SK-N-SH (cell line): ENCODE measurements around the gene RUFY2. TPM values are rescaled to one million over a fixed set of nuclear protein-coding genes. Genes with fewer than 3 reads are reported as not detected.

ENCODE experiments used
- CTCF ChIA-PET: fragments of 300-600, 350-600 bp; formaldehyde crosslinking; extraction: SDS; loops from one replicate; lab custom pipeline; 2021; lab: Yijun Ruan, JAX
- POLR2A ChIA-PET: fragments of 350-600 bp; sonication (Branson Sonifier 250); formaldehyde crosslinking; extraction: SDS; loops from one replicate; lab custom pipeline; 2020; ENCODE audit warnings: antibody characterized with exemption, inconsistent platforms; lab: Yijun Ruan, JAX
- DNase-seq: peaks from one replicate; pipeline ENCODE4 v3.0.0; 2012
- H2AFZ ChIP-seq: fragments of 200-600 bp; sonication (generic); 2 replicates; pipeline ENCODE4 v1.8.1; 2016; ENCODE audit warnings: antibody characterized with exemption, mild to moderate bottlenecking, low read depth
- H3F3A ChIP-seq: fragments of 200-600 bp; sonication (generic); replicated peaks from 2 replicates; pipeline ENCODE3; 2016; ENCODE audit warnings: antibody characterized with exemption, mild to moderate bottlenecking; ENCODE audit not compliant: insufficient read depth
- H3K27ac ChIP-seq, 2 experiments: fragments of 200-500 bp in 1 of 2; fragments of 200-600 bp in 1 of 2; sonication (Bioruptor generic) in 1 of 2; sonication (generic), shearing (Covaris generic) in 1 of 2; 2 replicates each; pipeline versions ENCODE4 v1.5.1 to v1.6.1; 2014 to 2016; ENCODE audit warnings: low read depth in 2 of 2, inconsistent platforms in 1 of 2, low read length in 1 of 2, mild to moderate bottlenecking in 1 of 2, mixed read lengths in 1 of 2
- H3K27me3 ChIP-seq: fragments of 200-600 bp; sonication (generic), shearing (Covaris generic); 2 replicates; pipeline ENCODE4 v1.6.1; 2016; ENCODE audit warnings: mixed run types; ENCODE audit not compliant: insufficient read depth
- H3K36me3 ChIP-seq, 2 experiments: fragments of 200-500 bp in 1 of 2; fragments of 200-600 bp in 1 of 2; sonication (Bioruptor generic) in 1 of 2; sonication (generic) in 1 of 2; replicated peaks in 1 of 2; 2 replicates each; pipeline versions ENCODE3 to v1.5.1; 2014 to 2016; ENCODE audit warnings: low read length in 1 of 2, mild to moderate bottlenecking in 1 of 2; ENCODE audit not compliant: insufficient read depth in 2 of 2, control insufficient read depth in 1 of 2
- H3K4me1 ChIP-seq, 2 experiments: fragments of 200-500 bp in 1 of 2; fragments of 200-600 bp in 1 of 2; sonication (Bioruptor generic) in 1 of 2; sonication (generic), shearing (Covaris generic) in 1 of 2; 2 replicates each; pipeline versions ENCODE4 v1.5.1 to v1.6.1; 2014 to 2016; ENCODE audit warnings: low read depth in 1 of 2, low read length in 1 of 2, mixed run types in 1 of 2; ENCODE audit not compliant: insufficient read depth in 2 of 2, control insufficient read depth in 1 of 2
- H3K4me2 ChIP-seq: fragments of 200-600 bp; sonication (generic), shearing (Covaris generic); 2 replicates; pipeline ENCODE4 v1.6.1; 2017; ENCODE audit warnings: mixed run types
- H3K4me3 ChIP-seq, 2 experiments: fragments of 200-500 bp in 1 of 2; fragments of 200-600 bp in 1 of 2; sonication (Bioruptor generic) in 1 of 2; sonication (generic), shearing (Covaris generic) in 1 of 2; 2 replicates each; pipeline versions ENCODE4 v1.5.1 to v1.8.1; 2014 to 2016; ENCODE audit warnings: low read depth in 2 of 2, inconsistent platforms in 1 of 2, low read length in 1 of 2, mild to moderate bottlenecking in 1 of 2, mixed read lengths in 1 of 2, moderate library complexity in 1 of 2
- H3K79me2 ChIP-seq: fragments of 200-600 bp; sonication (generic); 2 replicates; pipeline ENCODE4 v1.8.1; 2017; ENCODE audit warnings: mild to moderate bottlenecking; ENCODE audit not compliant: insufficient read depth
- H3K9ac ChIP-seq: fragments of 200-600 bp; sonication (generic); 2 replicates; pipeline ENCODE4 v1.6.1; 2017; ENCODE audit warnings: mixed run types
- H3K9me2 ChIP-seq: fragments of 200-600 bp; sonication (generic); 2 replicates; pipeline ENCODE4 v1.6.1; 2017; ENCODE audit warnings: mixed run types
- H3K9me3 ChIP-seq: fragments of 200-600 bp; sonication (generic); 2 replicates; pipeline ENCODE4 v1.6.1; 2017; ENCODE audit warnings: mixed run types, mild to moderate bottlenecking, moderate library complexity
- H4K20me1 ChIP-seq: fragments of 200-600 bp; sonication (generic); 2 replicates; pipeline ENCODE4 v1.6.1; 2017; ENCODE audit warnings: mild to moderate bottlenecking, mixed run types; ENCODE audit not compliant: insufficient read depth
- ELF1 ChIP-seq: IDR thresholded peaks from 2 replicates; pipeline ENCODE4 v1.4.0; 2012
- EP300 ChIP-seq, 2 experiments: IDR thresholded peaks; 2 replicates each; pipeline versions ENCODE4 v1.4.0 to v1.6.1; 2012; ENCODE audit warnings: borderline replicate concordance in 1 of 2, low read depth in 1 of 2, low read length in 1 of 2
- FOXJ3 ChIP-seq: sonication (generic); formaldehyde crosslinking; IDR thresholded peaks from 2 replicates; pipeline ENCODE4 v1.5.1; 2020; ENCODE audit warnings: mild to moderate bottlenecking, missing genetic modification reagents
- FOXM1 ChIP-seq: IDR thresholded peaks from 2 replicates; pipeline ENCODE4 v1.4.0; 2012; ENCODE audit warnings: low read depth, mild to moderate bottlenecking
- GATA2 ChIP-seq: sonication (generic); formaldehyde crosslinking; IDR thresholded peaks from 2 replicates; pipeline ENCODE4 v1.5.0; 2020; ENCODE audit warnings: mild to moderate bottlenecking, missing genetic modification reagents
- JUND ChIP-seq: IDR thresholded peaks from 2 replicates; pipeline ENCODE4 v1.4.0; 2012
- MAX ChIP-seq: IDR thresholded peaks from 2 replicates; pipeline ENCODE4 v1.4.0; 2012; ENCODE audit warnings: low read depth
- MEF2A ChIP-seq: IDR thresholded peaks from 2 replicates; pipeline ENCODE4 v1.4.0; 2012; ENCODE audit warnings: low read depth, borderline replicate concordance
- MXI1 ChIP-seq: IDR thresholded peaks from 2 replicates; pipeline ENCODE4 v1.6.1; 2012; ENCODE audit warnings: mild to moderate bottlenecking, low read depth, low read length, improper control_type of control experiment
- NFIC ChIP-seq: IDR thresholded peaks from 2 replicates; pipeline ENCODE4 v1.4.0; 2012; ENCODE audit warnings: borderline replicate concordance
- RAD21 ChIP-seq: IDR thresholded peaks from 2 replicates; pipeline ENCODE4 v1.6.1; 2012; ENCODE audit warnings: mild to moderate bottlenecking, low read length
- RCOR1 ChIP-seq: fragments of 150-350 bp; IDR thresholded peaks from 2 replicates; pipeline ENCODE4 v1.6.1; 2017; ENCODE audit warnings: antibody characterized with exemption, low read length
- SMC3 ChIP-seq: IDR thresholded peaks from 2 replicates; pipeline ENCODE4 v1.6.1; 2012; ENCODE audit warnings: low read depth, low read length, improper control_type of control experiment
- TEAD4 ChIP-seq: IDR thresholded peaks from 2 replicates; pipeline ENCODE4 v1.4.0; 2012; ENCODE audit warnings: mild to moderate bottlenecking, borderline replicate concordance; ENCODE audit not compliant: insufficient read depth
- USF1 ChIP-seq: IDR thresholded peaks from 2 replicates; pipeline ENCODE4 v1.4.0; 2012; ENCODE audit warnings: low read depth, borderline replicate concordance
- YY1 ChIP-seq: IDR thresholded peaks from 2 replicates; pipeline ENCODE4 v1.4.0; 2012; ENCODE audit warnings: low read depth, mild to moderate bottlenecking
- ZBTB33 ChIP-seq: IDR thresholded peaks from 2 replicates; pipeline ENCODE4 v1.4.0; 2012; ENCODE audit warnings: low read depth, borderline replicate concordance
- WGBS: methylation state at CpG from one replicate; pipeline ENCODE4 v1.1.6; 2017; ENCODE audit warnings: low lambda C conversion rate; 5-methylcytosine and 5-hydroxymethylcytosine counted together
- polyA plus RNA-seq, 3 experiments: library from polyadenylated mRNA; depleted of rRNA; stranded (reverse); fragments of >200 nt; gene quantifications; 2 replicates each; pipeline ENCODE4 v1.2.3, GENCODE V29; 2012
- TF ChIP-seq, protein P1 (sequence below): IDR thresholded peaks from 2 replicates; pipeline ENCODE4; 2012

RUFY2 gene
- polyA plus RNA-seq, 1 of the 3 experiments (the other 2 are of a cell fraction): 6.2 TPM

GRCh38 chr10:68334672-68335467, 72.2 kb downstream of the RUFY2 start (continued):
- no peak for TF ChIP-seq TEAD4
- TF ChIP-seq NFIC: no peak
- no peak for TF ChIP-seq USF1
- TF ChIP-seq FOXJ3 (CRISPR knock-in tag): no peak
- TF ChIP-seq ZBTB33: no peak
- no peak for TF ChIP-seq SMC3
- TF ChIP-seq MEF2A: no peak
- TF ChIP-seq MXI1: no peak
- TF ChIP-seq FOXM1: no peak
- TF ChIP-seq RCOR1: no peak
- TF ChIP-seq EP300 (IDR thresholded peaks at IDR 0.05; ENCODE audit: borderline replicate concordance in 1 of 2, low read depth in 1 of 2, low read length in 1 of 2): no peak

- TF ChIP-seq EP300 (IDR thresholded peaks at IDR 0.05; ENCODE audit: borderline replicate concordance in 1 of 2, low read depth in 1 of 2, low read length in 1 of 2): peak in 1 of 2 experiments; percentile 13; a peak in 1 of 4 replicates
- peak; percentile 69; the same call in 1 of the 2 replicates for TF ChIP-seq MXI1
- peak; percentile 72 for TF ChIP-seq USF1
- TF ChIP-seq YY1: no peak
- no peak for TF ChIP-seq RAD21
- TF ChIP-seq GATA2: peak; percentile 28; the same call in 1 of the 2 replicates
- TF ChIP-seq MEF2A: no peak
- TF ChIP-seq JUND: no peak
- TF ChIP-seq, protein P1, sequence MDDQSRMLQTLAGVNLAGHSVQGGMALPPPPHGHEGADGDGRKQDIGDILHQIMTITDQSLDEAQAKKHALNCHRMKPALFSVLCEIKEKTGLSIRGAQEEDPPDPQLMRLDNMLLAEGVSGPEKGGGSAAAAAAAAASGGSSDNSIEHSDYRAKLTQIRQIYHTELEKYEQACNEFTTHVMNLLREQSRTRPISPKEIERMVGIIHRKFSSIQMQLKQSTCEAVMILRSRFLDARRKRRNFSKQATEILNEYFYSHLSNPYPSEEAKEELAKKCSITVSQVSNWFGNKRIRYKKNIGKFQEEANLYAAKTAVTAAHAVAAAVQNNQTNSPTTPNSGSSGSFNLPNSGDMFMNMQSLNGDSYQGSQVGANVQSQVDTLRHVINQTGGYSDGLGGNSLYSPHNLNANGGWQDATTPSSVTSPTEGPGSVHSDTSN: peak; percentile 43; the same call in 1 of the 2 replicates
- no peak for TF ChIP-seq ELF1
- TF ChIP-seq MAX: 0 out of 2 replicates have a peak, but pooled peaks have one; percentile 17
- ChIA-PET POLR2A (interaction anchor here (0.8 to 1.2 kb wide), 4 partner anchors 12 to 103 kb away, joined by 3 to 5 read pairs (median 4); no protein-coding TSS in a partner anchor), CTCF (interaction anchor here (0.7 to 3.2 kb wide), 8 partner anchors 7 to 450 kb away, joined by 3 to 26 read pairs (median 4); partner anchors contain the start of gene SIRT1)
- Histone ChIP-seq H3K9ac (peak overlapping the region; percentile 99), H3K4me3 (peak overlapping the region; percentile 85 to 91), H3K4me1 (peaks cover 20 to 33% of the 10 kb centered on the region in 2 experiments), H3F3A (peaks cover 29% of the 10 kb centered on the region), H3K36me3 (peaks cover 30 to 32% of the 10 kb centered on the region in 2 experiments), H3K9me2 (no peaks in the 10 kb centered on the region), H3K9me3 (no peaks in the 10 kb centered on the region), H3K27me3 (no peaks in the 10 kb centered on the region), H3K4me2 (peak overlapping the region; percentile 76), H3K27ac (peak overlapping the region; percentile 95 to 98; a peak in 3 of 4 replicates), H4K20me1 (peaks cover 60% of the 10 kb centered on the region), H3K79me2 (peaks cover 74% of the 10 kb centered on the region), H2AFZ (no peak overlapping the region)
- WGBS: 5% methylated on average over 10 of the region's 10 CpGs
- no peak for DNase-seq
These were observed 73.3 kb downstream of the RUFY2 start for GRCh38 chr10:68333440-68334431.
